Measurements from ENCODE around the gene ATXN1L. TPM values are rescaled to one million over a fixed set of nuclear protein-coding genes. Genes with fewer than 3 reads are reported as not detected.

ATXN1L gene
- polyA plus RNA-seq, 1 of the 3 experiments (the other 2 are of a cell fraction) = 8.0 TPM

GRCh38 chr16:71851746-71852145 lies 6.0 kb downstream of the ATXN1L start (continued):
- TF ChIP-seq GABPA (IDR thresholded peaks at IDR 0.05; ENCODE audit: low read depth) (no peak), FOXJ3 (CRISPR knock-in tag; IDR thresholded peaks at IDR 0.05) (no peak), JUND (IDR thresholded peaks at IDR 0.05) (no peak), GATA2 (CRISPR knock-in tag; IDR thresholded peaks at IDR 0.05) (no peak)

GRCh38 chr16:71852158-71852557 lies 6.4 kb downstream of the ATXN1L start:
- ChIA-PET CTCF (interaction anchor here (0.8 to 6.3 kb wide), 4 partner anchors 18 to 241 kb away, joined by 3 to 33 read pairs (median 3); partner anchors contain the start of gene ZNF821), POLR2A (no interaction called here)
- Histone ChIP-seq H3K9me3 (no peaks in the 10 kb centered on the region), H3K27ac (ENCODE audit: low read depth in 2 of 2, low read length in 1 of 2) (no peak overlapping the region), H3K9me2 (no peaks in the 10 kb centered on the region), H3K27me3 (ENCODE audit: insufficient read depth) (no peaks in the 10 kb centered on the region), H3K4me3 (ENCODE audit: low read depth in 2 of 2, low read length in 1 of 2) (no peak overlapping the region), H2AFZ (ENCODE audit: low read depth) (no peak overlapping the region), H3K79me2 (ENCODE audit: insufficient read depth) (peaks cover 60% of the 10 kb centered on the region), H3K4me1 (ENCODE audit: control insufficient read depth in 1 of 2, insufficient read depth in 2 of 2, low read depth in 1 of 2, low read length in 1 of 2) (no peaks in the 10 kb centered on the region), H3K9ac (no peak overlapping the region), H4K20me1 (ENCODE audit: insufficient read depth) (peaks cover 32% of the 10 kb centered on the region), H3K36me3 (replicated peaks in 1 of 2; ENCODE audit: control insufficient read depth in 1 of 2, insufficient read depth in 2 of 2, low read length in 1 of 2) (peaks cover 21 to 73% of the 10 kb centered on the region in 2 experiments), H3F3A (replicated peaks; ENCODE audit: insufficient read depth) (no peaks in the 10 kb centered on the region), H3K4me2 (no peak overlapping the region)
- TF ChIP-seq EP300 (IDR thresholded peaks at IDR 0.05; ENCODE audit: borderline replicate concordance in 1 of 2, low read depth in 1 of 2, low read length in 1 of 2) = no peak
- TF ChIP-seq SIN3A (IDR thresholded peaks at IDR 0.05; ENCODE audit: borderline replicate concordance, low read depth, low read length) = no peak
- TF ChIP-seq FOSL2 (IDR thresholded peaks at IDR 0.05; ENCODE audit: borderline replicate concordance, low read depth) = no peak
- no peak for TF ChIP-seq RCOR1 (IDR thresholded peaks at IDR 0.05; ENCODE audit: low read length)
- no peak for TF ChIP-seq CHD2 (IDR thresholded peaks at IDR 0.05; ENCODE audit: low read length, partially characterized antibody)
- TF ChIP-seq NRF1 (IDR thresholded peaks at IDR 0.05; ENCODE audit: low read depth, low read length) = no peak
- TF ChIP-seq YY1 (IDR thresholded peaks at IDR 0.05; ENCODE audit: low read depth) = no peak
- no peak for TF ChIP-seq JUND (IDR thresholded peaks at IDR 0.05)
- TF ChIP-seq USF2 (IDR thresholded peaks at IDR 0.05; ENCODE audit: borderline replicate concordance, low read depth, low read length) = no peak
- no peak for TF ChIP-seq CTCF (IDR thresholded peaks at IDR 0.05)
- TF ChIP-seq PBX3 (IDR thresholded peaks at IDR 0.05) = no peak
- TF ChIP-seq ZBTB33 (IDR thresholded peaks at IDR 0.05; ENCODE audit: borderline replicate concordance, low read depth) = no peak
- TF ChIP-seq NFIC (IDR thresholded peaks at IDR 0.05; ENCODE audit: borderline replicate concordance) = no peak
- no peak for DNase-seq
- 90% methylated on average over 2 of the region's 3 CpGs for WGBS (ENCODE audit: low lambda C conversion rate)

Measured in SK-N-SH (cell line).